ENCODE data around the gene MEG3. TPM values are rescaled to one million over a fixed set of nuclear protein-coding genes. Genes with fewer than 3 reads are reported as not detected.

Gene MEG3
- total and polyA plus RNA-seq, 2 of the 4 experiments (the other 2 are of a cell fraction): 31.5 to 556 TPM

GRCh38 chr14:100800041-100800440, 25.9 kb upstream of the MEG3 start:
- H3K4me2 ChIP-seq (ENCODE audit: low read depth, low read length): no peak overlapping the region
- WGBS, 2 experiments (ENCODE audit: extremely low coverage in 2 of 2, insufficient read length in 1 of 2): 92% methylated on average over 2 of the region's 4 CpGs; no CpG with 5 or more reads in 1 of the 2 experiments
- H2BK15ac ChIP-seq (ENCODE audit: low read depth, low read length): no peak overlapping the region
- no peak overlapping the region for H2BK5ac ChIP-seq (ENCODE audit: low read depth, low read length, poor library complexity, severe bottlenecking)
- no peak overlapping the region for H2BK20ac ChIP-seq (ENCODE audit: low read depth, low read length)
- ATAC-seq (ENCODE audit: low read depth): no peak
- intact Hi-C loops (cut with micrococcal nuclease): no loop called here
- no peak for TF ChIP-seq MAFK (IDR thresholded peaks at IDR 0.05; ENCODE audit: low read depth, low read length)
- no peak for TF ChIP-seq CHD1 (IDR thresholded peaks at IDR 0.05; ENCODE audit: low read depth, low read length)
- no peak for TF ChIP-seq FOS (IDR thresholded peaks at IDR 0.05; ENCODE audit: low read depth, low read length)
- TF ChIP-seq CEBPB (IDR thresholded peaks at IDR 0.05; ENCODE audit: low read depth, low read length): no peak
- no peak for TF ChIP-seq MAZ (IDR thresholded peaks at IDR 0.05; ENCODE audit: borderline replicate concordance, low read depth, low read length)
- no peak for TF ChIP-seq BHLHE40 (IDR thresholded peaks at IDR 0.05; ENCODE audit: low read depth, low read length)
- TF ChIP-seq, protein P1, sequence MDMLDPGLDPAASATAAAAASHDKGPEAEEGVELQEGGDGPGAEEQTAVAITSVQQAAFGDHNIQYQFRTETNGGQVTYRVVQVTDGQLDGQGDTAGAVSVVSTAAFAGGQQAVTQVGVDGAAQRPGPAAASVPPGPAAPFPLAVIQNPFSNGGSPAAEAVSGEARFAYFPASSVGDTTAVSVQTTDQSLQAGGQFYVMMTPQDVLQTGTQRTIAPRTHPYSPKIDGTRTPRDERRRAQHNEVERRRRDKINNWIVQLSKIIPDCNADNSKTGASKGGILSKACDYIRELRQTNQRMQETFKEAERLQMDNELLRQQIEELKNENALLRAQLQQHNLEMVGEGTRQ (IDR thresholded peaks at IDR 0.05; ENCODE audit: low read depth, low read length): no peak
- TF ChIP-seq CTCF (conservative IDR thresholded peaks at IDR 0.05; ENCODE audit: low read depth, low read length): no peak
- TF ChIP-seq RAD21 (IDR thresholded peaks at IDR 0.05; ENCODE audit: low read length): no peak
- no peak for TF ChIP-seq MXI1 (IDR thresholded peaks at IDR 0.05; ENCODE audit: borderline replicate concordance, low read depth, low read length)
- TF ChIP-seq SMC3 (IDR thresholded peaks at IDR 0.05; ENCODE audit: low read depth, low read length): no peak
- TF ChIP-seq RFX5 (IDR thresholded peaks at IDR 0.05; ENCODE audit: low read depth, low read length): no peak
- H2AK9ac ChIP-seq (replicated peaks; ENCODE audit: low read depth, low read length, poor library complexity): no peak overlapping the region
- H3K18ac ChIP-seq (ENCODE audit: low read depth, low read length): no peak overlapping the region
- no peak overlapping the region for H2AFZ ChIP-seq (replicated peaks; ENCODE audit: low read length, poor library complexity)
- ChIA-PET CTCF (no interaction called here), POLR2A (ENCODE audit: unreplicated experiment) (no interaction called here)
- no peaks in the 10 kb centered on the region for H3K9me3 ChIP-seq (ENCODE audit: control insufficient read depth, insufficient read depth, low read length)
- H4K5ac ChIP-seq (ENCODE audit: low read depth, low read length): no peak overlapping the region
- H3K9me1 ChIP-seq (ENCODE audit: insufficient read depth, low read length): no peaks in the 10 kb centered on the region
- peaks cover 38% of the 10 kb centered on the region for H3K27me3 ChIP-seq (ENCODE audit: control insufficient read depth, insufficient read depth, low read length)
- no peak overlapping the region for H3K56ac ChIP-seq (ENCODE audit: extremely low read depth, insufficient read depth, low read length)
- BruUV-seq (replicated peaks): no TSS peak
- H3K27ac ChIP-seq (ENCODE audit: insufficient read depth, low read length): no peak overlapping the region
- H4K20me1 ChIP-seq (ENCODE audit: insufficient read depth, low read length): no peaks in the 10 kb centered on the region
- no peaks in the 10 kb centered on the region for H3K4me1 ChIP-seq (ENCODE audit: control insufficient read depth, insufficient read depth, low read length)
- no peaks in the 10 kb centered on the region for H3K79me1 ChIP-seq (ENCODE audit: low read depth in 1 of 2, low read length in 2 of 2)
- no peak overlapping the region for H3K4ac ChIP-seq (ENCODE audit: low read depth, low read length)
- no peak overlapping the region for H4K91ac ChIP-seq (ENCODE audit: insufficient read depth, low read depth, low read length)
- no peak overlapping the region for H3K23ac ChIP-seq (ENCODE audit: low read depth, low read length)
- dilution Hi-C loops (cut with HindIII; ENCODE audit: low sequenced_read_pairs, unreplicated experiment): no loop called here
- H4K8ac ChIP-seq (ENCODE audit: low read depth in 2 of 2, low read length in 2 of 2): no peak overlapping the region
- no peak overlapping the region for H3K9ac ChIP-seq (ENCODE audit: low read depth, low read length)
- DNase-seq: no peak
- no peak overlapping the region for H3K4me3 ChIP-seq (ENCODE audit: insufficient read depth, low read depth, low read length)
- in situ Hi-C loops (cut with MboI; ENCODE audit: low sequenced_read_pairs): no loop called here
- no peak overlapping the region for H2AK5ac ChIP-seq (ENCODE audit: low read depth, low read length)
- no peak overlapping the region for H2BK120ac ChIP-seq (ENCODE audit: low read depth, low read length)
- no peaks in the 10 kb centered on the region for H3K36me3 ChIP-seq (ENCODE audit: control insufficient read depth, insufficient read depth, low read length)
- no peak overlapping the region for H3K14ac ChIP-seq (replicated peaks; ENCODE audit: low read depth, low read length)
